HEK293T (cell line): ENCODE data around the gene RPLP2.

Experiments
- CTCF ChIA-PET: fragments of 350-600 bp; formaldehyde crosslinking; extraction: SDS; loops from one replicate; lab custom pipeline; 2021; ENCODE audit warnings: antibody characterized with exemption, inconsistent platforms; lab: Yijun Ruan, JAX
- POLR2A ChIA-PET: fragments of 350-600 bp; formaldehyde crosslinking; extraction: SDS; loops from one replicate; lab custom pipeline; 2020; ENCODE audit warnings: antibody characterized with exemption, inconsistent platforms; lab: Yijun Ruan, JAX
- DNase-seq: peaks from one replicate; pipeline ENCODE4 v3.0.0; 2012; ENCODE audit warnings: mixed read lengths; ENCODE audit errors: extremely low spot score
- ARNT ChIP-seq: fragments of 450-650 bp; IDR thresholded peaks from 2 replicates; pipeline ENCODE4 v1.6.1; 2017; ENCODE audit warnings: mild to moderate bottlenecking
- BHLHE40 ChIP-seq: fragments of 450-650 bp; IDR thresholded peaks from 2 replicates; pipeline ENCODE4 v1.6.1; 2016; ENCODE audit warnings: mild to moderate bottlenecking, moderate library complexity, borderline replicate concordance
- CTBP1 ChIP-seq: fragments of 450-650 bp; IDR thresholded peaks from 2 replicates; pipeline ENCODE4 v1.6.1; 2016; ENCODE audit warnings: borderline replicate concordance
- ELF4 ChIP-seq: fragments of 450-650 bp; IDR thresholded peaks from 2 replicates; pipeline ENCODE4 v1.6.1; 2017; ENCODE audit warnings: antibody characterized with exemption
- FOXA1 ChIP-seq: fragments of 450-650 bp; IDR thresholded peaks from 2 replicates; pipeline ENCODE4 v1.6.1; 2016; ENCODE audit warnings: mild to moderate bottlenecking
- FOXK2 ChIP-seq: fragments of 450-650 bp; IDR thresholded peaks from 2 replicates; pipeline ENCODE4 v1.6.1; 2016; ENCODE audit warnings: mild to moderate bottlenecking
- FOXM1 ChIP-seq: fragments of 450-650 bp; IDR thresholded peaks from 2 replicates; pipeline ENCODE4 v1.6.1; 2017; ENCODE audit warnings: mild to moderate bottlenecking, borderline replicate concordance
- HDGF ChIP-seq: fragments of 450-650 bp; IDR thresholded peaks from 2 replicates; pipeline ENCODE4 v1.6.1; 2017; ENCODE audit warnings: antibody characterized with exemption, borderline replicate concordance
- L3MBTL2 ChIP-seq: fragments of 450-650 bp; conservative IDR thresholded peaks from 2 replicates; pipeline ENCODE4 v1.6.1; 2016; ENCODE audit warnings: mild to moderate bottlenecking
- LEF1 ChIP-seq: fragments of 450-650 bp; IDR thresholded peaks from 2 replicates; pipeline ENCODE4 v1.6.1; 2017; ENCODE audit warnings: mild to moderate bottlenecking, borderline replicate concordance
- NFRKB ChIP-seq: fragments of 450-650 bp; IDR thresholded peaks from 2 replicates; pipeline ENCODE4 v1.6.1; 2016; ENCODE audit warnings: mild to moderate bottlenecking, moderate library complexity
- PKNOX1 ChIP-seq: fragments of 450-650 bp; IDR thresholded peaks from 2 replicates; pipeline ENCODE4 v1.6.1; 2016
- SP1 ChIP-seq: fragments of 450-650 bp; IDR thresholded peaks from 2 replicates; pipeline ENCODE4 v1.6.1; 2017
- SUZ12 ChIP-seq: fragments of 450-650 bp; IDR thresholded peaks from 2 replicates; pipeline ENCODE4 v1.6.1; 2016; ENCODE audit warnings: mild to moderate bottlenecking
- TARDBP ChIP-seq: fragments of 450-650 bp; IDR thresholded peaks from 2 replicates; pipeline ENCODE4 v1.6.1; 2016
- ZNF384 ChIP-seq: fragments of 450-650 bp; IDR thresholded peaks from 2 replicates; pipeline ENCODE4 v1.6.1; 2016

The RPLP2 gene

GRCh38 chr11:852762-853161 is 43.0 kb downstream of the RPLP2 start:
- ChIA-PET CTCF (no interaction called here), POLR2A (no interaction called here)
- TF ChIP-seq BHLHE40 (no peak), SUZ12 (no peak), ZNF384 (no peak), ARNT (no peak), FOXM1 (no peak), CTBP1 (no peak), ELF4 (no peak), FOXA1 (no peak), FOXK2 (no peak), NFRKB (no peak), TARDBP (no peak)
- DNase-seq = no peak

- POLR2A ChIA-PET = no interaction called here
- no peak for DNase-seq
- CTCF ChIA-PET = interaction anchor here (0.7 kb wide), 2 partner anchors 89 to 197 kb away, joined by 3 read pairs; no protein-coding TSS in a partner anchor
- TF ChIP-seq FOXA1 = no peak
- no peak for TF ChIP-seq BHLHE40
- TF ChIP-seq ELF4 = no peak
- no peak for TF ChIP-seq FOXK2
Measured at GRCh38 chr11:853682-854448, 44.1 kb downstream of the RPLP2 start.

- CTCF ChIA-PET = no interaction called here
- no peak for DNase-seq
- POLR2A ChIA-PET = no interaction called here
- TF ChIP-seq BHLHE40 = no peak
- no peak for TF ChIP-seq HDGF
- TF ChIP-seq TARDBP = no peak
- no peak for TF ChIP-seq CTBP1
- no peak for TF ChIP-seq SP1
- no peak for TF ChIP-seq FOXM1
- TF ChIP-seq NFRKB = no peak
Measured at GRCh38 chr11:854601-855329, 45.0 kb downstream of the RPLP2 start.

- CTCF ChIA-PET = no interaction called here
Measured at GRCh38 chr11:855330-855674, 45.5 kb downstream of the RPLP2 start.

GRCh38 chr11:855796-856195 is 46.0 kb downstream of the RPLP2 start:
- ChIA-PET CTCF (no interaction called here), POLR2A (interaction anchor here (1.2 kb wide), 1 partner anchor 12 kb away, joined by 5 read pairs; the partner anchor contains the start of gene TSPAN4)
- TF ChIP-seq CTBP1 (no peak), ELF4 (no peak), LEF1 (no peak), SUZ12 (no peak), BHLHE40 (no peak), NFRKB (no peak), FOXK2 (no peak), PKNOX1 (no peak), FOXA1 (no peak), L3MBTL2 (no peak), SP1 (no peak), TARDBP (no peak), HDGF (no peak), ARNT (no peak)
- DNase-seq = no peak

More at GRCh38 chr11:855330-855674, 45.5 kb downstream of the RPLP2 start:
- DNase-seq = no peak
- no peak for TF ChIP-seq ARNT
- TF ChIP-seq TARDBP = no peak
- no peak for TF ChIP-seq HDGF
- no peak for TF ChIP-seq NFRKB
- TF ChIP-seq FOXM1 = no peak
- TF ChIP-seq ELF4 = no peak
- no peak for TF ChIP-seq FOXA1
- no peak for TF ChIP-seq LEF1
- no peak for TF ChIP-seq CTBP1
- no peak for TF ChIP-seq ZNF384
- TF ChIP-seq FOXK2 = no peak
- no peak for TF ChIP-seq L3MBTL2
- no peak for TF ChIP-seq SUZ12
- no peak for TF ChIP-seq PKNOX1
- TF ChIP-seq SP1 = no peak
- no peak for TF ChIP-seq BHLHE40
- POLR2A ChIA-PET = no interaction called here

GRCh38 chr11:856397-856796 is 46.6 kb downstream of the RPLP2 start:
- DNase-seq = no peak
- ChIA-PET CTCF (no interaction called here), POLR2A (interaction anchor here (1.2 kb wide), 1 partner anchor 13 kb away, joined by 5 read pairs; the partner anchor contains the start of gene TSPAN4)
- TF ChIP-seq ZNF384 = no peak
- no peak for TF ChIP-seq L3MBTL2
- no peak for TF ChIP-seq PKNOX1
- TF ChIP-seq FOXK2 = no peak
- TF ChIP-seq HDGF = no peak
- no peak for TF ChIP-seq CTBP1
- no peak for TF ChIP-seq FOXM1
- no peak for TF ChIP-seq TARDBP
- TF ChIP-seq SUZ12 = no peak
- TF ChIP-seq LEF1 = no peak
- TF ChIP-seq NFRKB = no peak
- TF ChIP-seq ARNT = no peak
- TF ChIP-seq FOXA1 = no peak
- TF ChIP-seq BHLHE40 = no peak
- no peak for TF ChIP-seq SP1
